HCEC 1CT (cell line): ENCODE results near the gene DCDC1.

ENCODE experiments used
- DNase-seq: peaks from one replicate; pipeline ENCODE4 v3.0.0-alpha.2; 2017

The DCDC1 gene

DNA sequence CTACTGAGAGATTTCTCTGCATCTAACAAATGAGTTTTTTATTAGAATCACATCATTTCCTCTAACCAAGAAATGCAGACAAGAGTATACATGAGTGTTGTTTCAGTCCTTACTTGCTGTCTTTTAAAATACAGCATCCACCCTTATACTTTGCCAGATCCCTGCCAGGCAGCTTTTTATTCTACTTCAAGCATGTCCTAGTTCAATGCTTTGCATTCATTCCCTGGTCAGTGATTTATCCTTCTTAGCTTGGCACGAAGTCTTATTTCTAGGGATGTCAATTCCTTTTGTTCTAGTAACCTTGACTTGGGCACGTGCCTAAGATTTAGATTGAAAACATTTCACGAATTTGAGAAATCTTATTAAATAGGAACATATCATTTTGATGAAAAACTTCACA is 476.2 kb downstream of the DCDC1 start:
- DNase-seq = no peak

DNA sequence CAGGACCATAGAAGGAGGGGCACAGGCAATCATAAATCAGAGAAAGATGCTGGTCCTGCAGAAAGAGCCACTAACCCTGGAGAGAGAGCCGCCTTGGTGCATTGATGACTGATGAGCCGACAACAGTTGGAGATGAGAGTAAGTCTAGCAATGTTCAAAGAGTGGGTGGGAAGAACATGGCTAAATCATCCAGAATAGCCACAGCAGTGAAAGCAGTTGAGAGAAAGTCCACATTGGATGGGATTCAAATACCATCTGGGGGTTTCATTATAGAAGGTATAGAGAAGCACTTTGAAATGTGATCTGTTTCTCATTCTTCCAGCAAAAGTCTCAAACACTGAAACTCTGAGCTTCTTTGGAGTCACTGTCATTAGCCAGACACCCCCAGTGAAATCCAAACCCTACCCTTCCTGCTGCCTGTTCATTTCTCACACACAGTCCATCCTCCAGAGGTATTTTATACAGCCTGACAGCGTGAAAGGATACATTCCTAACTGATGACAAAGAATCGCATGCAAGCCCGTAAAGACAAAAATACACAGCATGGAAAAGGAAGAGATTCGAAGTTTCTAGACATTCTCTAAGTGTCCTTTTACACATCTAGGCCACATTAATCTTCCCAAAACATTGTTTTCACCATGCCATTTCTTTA is 480.3 kb downstream of the DCDC1 start:
- DNase-seq = no peak

DNA sequence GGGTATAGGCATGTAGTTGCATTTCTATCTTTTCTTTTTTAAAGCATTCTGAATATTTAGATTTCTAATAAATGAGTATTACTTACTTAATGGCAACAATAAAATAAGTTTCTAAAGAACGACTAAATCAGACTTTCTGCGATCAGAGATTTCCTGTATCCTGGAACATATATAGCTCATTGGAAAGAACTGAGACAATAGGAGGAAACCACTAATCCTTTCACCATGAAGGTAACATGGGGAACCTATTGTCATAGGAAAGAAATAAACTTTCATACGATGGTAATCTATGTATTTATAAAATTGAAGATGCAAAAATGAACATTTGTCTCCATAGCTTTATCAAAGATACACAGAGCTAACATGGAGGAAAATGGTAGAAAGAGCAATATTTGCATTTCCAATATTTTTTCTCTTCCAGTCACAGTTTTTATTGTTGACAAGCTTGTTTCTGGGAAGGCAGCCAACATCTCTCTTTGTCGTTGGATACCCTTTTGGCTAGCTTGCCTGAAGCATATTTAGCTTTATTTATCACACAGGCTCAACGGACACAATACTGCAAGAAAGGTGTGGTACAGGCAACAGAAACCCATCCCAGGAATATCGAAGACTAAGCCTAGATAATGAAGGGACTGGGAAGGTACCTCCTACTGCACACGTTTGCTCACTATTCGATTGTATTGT is 490.1 kb downstream of the DCDC1 start:
- no peak for DNase-seq

DNA sequence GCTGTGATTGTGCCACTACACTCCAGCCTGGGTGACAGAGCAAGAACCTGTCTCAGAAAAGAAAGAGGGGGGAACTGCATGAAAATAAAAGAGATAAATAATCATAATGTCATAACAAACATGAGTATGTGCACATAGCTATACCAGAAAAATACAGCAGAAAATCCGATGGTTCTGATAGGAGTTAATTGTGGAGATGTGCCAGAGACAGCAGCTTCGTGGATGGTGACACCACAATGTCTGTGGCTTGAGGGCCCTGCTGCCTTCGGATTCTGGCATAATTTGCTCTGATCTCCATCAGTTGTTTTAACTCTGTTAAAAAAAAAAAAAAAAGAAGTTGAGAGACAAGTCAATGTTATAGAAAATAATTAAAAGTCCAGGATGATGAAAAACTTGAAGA is 491.1 kb downstream of the DCDC1 start:
- no peak for DNase-seq

DNA sequence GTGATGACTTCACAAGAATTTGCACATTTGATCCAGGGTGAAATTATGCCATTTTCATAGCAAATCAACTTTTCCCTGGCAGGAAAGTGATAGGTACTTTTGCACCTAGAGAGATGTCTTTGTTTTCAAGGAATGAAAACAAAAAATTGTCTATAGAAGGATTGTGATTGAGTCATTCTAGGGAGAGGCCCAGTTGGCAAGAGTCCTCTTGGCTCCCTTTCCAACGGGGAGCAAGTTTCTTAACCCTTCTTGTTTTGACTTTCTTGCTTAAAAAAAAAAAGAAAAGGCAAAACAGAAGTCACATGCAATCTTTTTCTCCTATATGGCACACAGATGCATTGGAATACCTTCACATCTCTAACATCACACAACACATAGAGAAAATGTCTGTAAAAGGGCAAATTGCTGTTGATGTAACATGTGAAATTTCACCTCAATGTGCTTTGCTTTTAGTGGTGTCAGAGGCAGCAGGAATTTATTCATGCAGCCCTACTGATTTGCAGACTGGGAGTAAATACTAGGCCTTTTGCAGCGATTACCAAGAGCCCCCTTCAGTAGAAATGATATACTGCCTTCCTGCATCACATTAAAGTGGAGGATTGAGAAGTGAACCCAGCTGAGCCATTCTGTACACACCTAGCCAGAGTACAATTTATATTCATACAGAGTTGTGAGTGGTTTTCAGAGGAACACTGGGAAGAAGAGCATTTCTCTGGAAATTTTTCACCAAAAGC is 492.7 kb downstream of the DCDC1 start:
- DNase-seq = no peak

DNA sequence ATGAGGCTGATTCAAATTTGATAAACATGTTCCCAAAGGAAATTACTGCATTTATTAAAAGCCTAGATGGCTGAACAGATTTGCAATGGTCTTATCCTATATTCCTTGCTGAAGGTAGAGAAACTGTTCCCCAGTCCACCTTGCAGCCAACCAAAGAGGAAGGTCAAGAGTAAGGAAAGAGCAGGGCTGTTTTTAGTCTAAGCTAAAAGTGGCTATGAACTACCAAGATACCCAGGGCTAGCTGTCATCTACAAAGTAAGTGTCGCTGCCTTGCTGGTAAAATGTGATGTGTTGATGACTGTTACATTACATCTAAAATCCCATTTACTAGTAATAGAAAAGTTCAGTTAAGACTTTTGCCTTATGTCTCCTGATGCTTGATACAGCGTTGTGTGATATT is 493.3 kb downstream of the DCDC1 start:
- no peak for DNase-seq

DNA sequence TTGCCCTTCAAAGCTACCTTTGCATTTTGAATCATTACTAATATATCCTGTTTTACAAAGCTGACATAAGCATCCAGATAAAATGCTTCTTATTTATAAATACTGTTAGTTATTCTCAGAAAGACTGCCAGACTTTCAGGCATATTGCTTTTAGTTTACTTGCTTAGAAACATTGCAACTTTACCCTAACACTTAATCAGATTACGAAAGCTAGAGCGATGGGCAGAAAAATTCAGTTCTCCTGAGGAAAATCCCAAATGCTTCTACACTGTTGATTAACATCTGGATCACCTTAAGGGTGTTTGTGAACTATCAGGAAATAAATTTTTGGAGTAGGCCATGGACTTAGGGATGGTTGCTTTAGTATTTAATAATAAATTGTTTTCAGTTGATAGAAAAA is 493.7 kb downstream of the DCDC1 start:
- DNase-seq = no peak

DNA sequence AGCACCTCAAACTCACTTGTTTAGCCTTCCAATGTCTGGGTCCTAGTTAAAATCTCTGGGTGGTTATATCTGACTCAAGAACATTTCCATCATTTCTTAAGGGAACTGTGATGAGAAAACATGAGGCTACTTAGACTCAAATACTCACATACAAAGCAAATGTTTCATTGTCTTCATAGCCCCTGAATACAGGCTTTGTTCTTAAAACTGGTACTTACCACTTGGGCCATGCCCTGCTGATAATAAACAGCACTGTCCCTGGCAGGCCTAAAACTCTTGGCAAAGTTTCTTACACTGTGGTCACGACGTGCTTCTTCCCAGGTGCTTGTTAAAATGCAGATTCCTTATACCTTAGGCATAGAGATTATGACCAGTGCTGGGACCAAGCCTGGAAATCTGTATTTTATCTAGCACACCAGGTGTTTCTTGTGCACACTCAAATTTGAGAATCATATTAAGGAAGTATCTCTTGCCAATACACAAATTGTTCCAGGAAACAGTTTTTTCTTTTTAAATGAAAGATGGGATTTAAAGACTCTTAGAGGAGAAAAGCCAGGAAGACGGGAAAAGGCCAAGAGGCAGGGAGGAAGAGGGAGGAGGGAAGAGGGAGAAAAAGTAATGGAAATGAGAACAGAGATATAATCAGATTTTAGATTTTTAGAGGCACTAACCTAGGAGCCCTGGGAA is 495.5 kb downstream of the DCDC1 start:
- DNase-seq = no peak

DNA sequence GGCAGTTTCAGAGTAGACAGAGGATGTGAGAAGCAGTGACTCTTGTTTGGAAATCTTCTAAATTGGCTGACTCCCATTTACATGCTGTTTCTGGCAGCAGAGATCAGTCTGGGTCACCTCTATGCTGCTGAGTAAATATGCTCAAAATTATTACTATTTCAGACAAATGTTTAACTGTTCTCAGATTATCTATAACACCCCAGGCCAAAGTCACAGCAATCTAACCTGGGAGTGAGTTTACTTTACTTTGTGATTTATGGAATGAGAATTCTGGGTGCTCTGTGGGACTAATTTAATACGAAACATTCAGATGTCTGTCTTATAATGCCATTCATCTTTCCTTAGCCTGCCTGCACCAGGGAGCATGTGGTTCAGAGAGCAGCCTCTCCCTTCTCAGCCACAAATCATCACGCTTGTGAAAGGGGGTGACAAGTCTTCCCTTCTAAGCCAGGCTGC is 500.9 kb downstream of the DCDC1 start:
- DNase-seq = no peak

DNA sequence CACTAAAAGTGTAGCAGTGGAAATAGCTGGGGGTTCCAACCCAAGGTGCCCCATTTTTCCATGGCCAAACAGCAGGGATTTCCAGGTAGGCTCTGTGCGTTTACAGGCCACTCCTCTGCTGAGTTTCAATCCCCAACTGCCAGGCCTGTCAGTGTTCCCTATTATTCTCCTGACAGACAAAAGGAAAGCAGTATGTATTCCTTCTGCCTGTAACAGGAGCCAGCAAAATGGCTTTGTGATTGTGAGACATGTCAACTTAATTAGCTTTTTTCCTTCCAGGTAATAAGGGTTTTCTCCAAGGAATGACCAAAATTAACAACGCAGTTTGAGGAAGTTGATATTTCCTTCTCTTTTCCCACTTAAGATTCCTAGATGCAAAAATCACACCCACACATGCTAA is 506.3 kb downstream of the DCDC1 start:
- no peak for DNase-seq

DNA sequence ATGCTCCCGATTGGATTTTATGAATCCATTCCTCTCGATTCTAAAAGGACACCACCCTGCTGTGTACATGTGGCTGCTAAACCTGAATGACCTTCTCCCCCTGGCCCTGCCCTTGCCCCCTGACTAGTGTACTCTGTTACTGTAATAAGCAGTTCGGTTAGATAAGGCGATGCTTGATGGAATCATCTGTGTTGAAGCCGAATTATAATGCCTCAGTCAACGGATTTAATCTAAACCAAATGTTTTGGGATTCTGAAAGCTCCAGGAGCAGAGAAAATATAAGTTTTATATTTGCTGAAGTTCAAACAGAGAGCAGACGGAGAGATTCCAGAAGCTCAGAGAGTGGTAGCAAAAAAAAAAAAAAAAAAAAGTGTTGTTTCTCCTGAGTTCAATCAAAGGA is 508.0 kb downstream of the DCDC1 start:
- DNase-seq = no peak

DNA sequence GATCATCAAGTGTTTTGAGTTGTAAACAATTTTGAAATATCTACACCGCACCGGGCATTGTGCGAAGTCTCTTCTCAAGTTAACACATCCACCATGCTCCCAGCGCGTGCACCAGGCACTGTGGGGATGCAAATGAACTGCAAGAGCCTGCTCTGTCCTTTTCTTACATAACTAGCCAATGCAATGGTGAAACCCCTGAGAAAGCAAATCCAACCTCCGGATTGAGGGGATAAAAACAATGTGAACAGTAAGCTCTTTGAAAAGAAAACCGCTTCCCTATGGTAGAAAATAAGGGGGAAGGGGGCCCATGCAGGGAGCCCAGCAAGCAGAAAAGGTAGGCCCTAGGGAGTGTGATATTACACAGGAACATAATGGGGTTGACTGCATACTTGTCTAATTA is 508.5 kb downstream of the DCDC1 start:
- no peak for DNase-seq

DNA sequence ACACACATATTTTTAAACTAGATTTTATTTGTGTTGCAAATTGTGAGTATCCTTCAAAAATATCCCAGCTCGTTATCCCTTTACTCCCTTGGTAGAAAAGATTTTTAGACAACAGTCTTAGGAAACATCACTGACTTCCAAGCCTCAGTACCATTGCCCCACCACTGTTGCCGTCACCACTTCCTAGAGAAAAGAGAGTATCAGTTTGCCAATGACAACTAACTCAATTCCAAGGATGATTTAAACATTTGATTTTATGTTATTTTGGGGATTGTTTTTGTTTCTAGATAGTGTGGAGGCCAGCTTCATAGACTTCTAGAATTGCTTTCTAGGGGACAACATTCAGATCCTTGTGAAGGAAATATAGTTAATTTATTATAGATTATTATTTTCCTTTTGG is 509.4 kb downstream of the DCDC1 start:
- no peak for DNase-seq

DNA sequence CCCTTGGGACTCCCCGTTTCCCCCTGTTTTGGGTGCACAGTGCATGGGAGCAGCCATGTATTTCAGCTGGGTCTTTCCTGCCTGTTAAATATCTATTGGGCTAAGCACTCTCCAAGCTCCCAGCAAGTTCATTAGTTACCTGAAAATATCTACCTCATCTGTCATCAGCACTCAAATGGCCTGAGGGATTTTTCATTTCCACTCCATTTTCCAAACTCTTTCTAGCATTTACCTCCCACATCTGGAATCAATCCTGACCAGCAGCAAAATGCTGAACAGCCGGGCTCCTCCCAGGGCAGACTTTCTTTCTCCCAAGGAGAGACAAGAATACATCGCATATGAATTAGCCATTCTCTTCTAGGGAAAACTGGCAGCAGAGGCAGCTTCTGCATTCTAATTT is 509.9 kb downstream of the DCDC1 start:
- DNase-seq = no peak

DNA sequence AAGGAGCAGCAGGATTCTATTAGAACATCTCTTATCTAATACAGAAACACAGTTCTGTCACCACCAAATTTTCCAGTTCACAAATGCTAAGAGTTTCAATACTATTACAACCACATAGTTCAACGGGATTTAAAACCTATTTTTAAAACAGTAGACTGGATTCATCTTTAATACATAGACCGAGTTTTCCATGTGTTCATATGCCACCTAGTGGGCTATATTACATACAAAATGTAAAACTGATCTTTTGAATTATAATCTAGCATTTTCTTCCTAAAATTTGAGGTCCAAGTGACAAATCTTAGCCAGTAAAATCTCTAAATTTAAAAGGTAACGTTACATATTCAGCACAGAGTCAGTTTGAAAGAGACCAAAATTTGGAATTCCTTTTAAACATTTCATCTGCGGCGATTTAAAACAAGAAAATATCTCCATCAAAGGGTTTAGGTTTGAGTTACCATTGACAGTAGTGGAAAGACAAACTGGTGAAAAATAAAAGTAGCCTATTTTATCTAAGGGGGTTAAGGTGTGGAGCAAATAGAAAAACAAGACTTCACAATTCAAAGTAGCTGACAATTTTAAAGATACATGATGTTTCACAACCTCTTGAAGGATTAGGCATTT is 514.0 kb downstream of the DCDC1 start:
- DNase-seq = no peak

DNA sequence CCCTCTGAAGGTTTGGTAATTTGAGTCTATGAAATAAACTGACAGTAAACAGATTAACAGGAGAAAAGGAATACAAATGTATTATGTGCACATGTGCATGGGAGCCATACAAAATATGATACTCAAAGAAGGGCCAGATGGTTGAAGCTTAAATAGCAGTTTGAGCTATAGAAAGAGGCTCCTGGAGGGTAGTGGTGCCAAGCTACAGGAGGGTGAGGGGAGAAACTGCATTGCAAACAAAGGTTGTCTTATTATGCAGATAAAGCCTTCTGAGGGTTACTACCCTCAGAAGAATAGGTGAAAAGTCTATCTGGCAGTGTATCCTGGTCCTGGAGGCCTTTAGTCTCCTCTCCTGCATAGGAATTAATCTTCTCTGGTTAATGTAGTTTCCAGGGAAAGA is 516.1 kb downstream of the DCDC1 start:
- DNase-seq = no peak

DNA sequence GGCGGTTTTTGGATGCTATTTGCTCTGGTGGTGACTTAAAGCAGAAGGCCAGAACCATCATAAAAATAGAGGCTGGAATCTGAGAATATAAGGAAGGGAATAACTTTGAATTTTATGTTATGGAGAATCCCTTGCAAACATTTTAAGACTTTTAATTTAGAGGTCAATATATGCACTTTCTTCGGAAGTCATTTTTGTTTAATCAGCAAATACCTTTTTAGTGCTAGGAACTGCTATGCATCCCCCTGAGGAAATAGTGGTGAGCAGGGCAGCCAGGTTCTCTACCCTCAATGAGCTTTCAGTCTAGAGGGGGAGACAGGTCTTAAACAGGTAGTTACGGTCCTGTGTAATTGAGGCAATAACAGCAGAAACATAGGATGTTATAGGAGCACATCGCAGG is 516.9 kb downstream of the DCDC1 start:
- DNase-seq = no peak

DNA sequence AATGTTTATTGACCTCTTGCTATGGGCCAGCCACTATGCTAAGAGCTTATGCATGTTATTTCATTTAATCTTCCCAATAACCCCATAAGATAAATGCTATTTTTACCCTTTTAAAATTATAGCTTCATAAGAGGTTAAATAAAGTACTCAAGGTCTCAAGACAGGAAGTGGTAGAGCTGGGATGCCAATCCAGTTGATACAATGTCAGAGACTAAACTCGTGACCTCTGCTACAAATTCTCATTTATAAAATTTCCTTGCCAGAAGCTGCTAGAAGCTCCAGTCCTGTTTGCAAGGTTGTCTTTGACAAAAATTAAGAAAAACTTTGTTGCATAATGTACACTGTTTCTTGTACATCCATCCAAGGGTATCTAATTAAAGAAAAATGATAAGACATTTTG is 517.4 kb downstream of the DCDC1 start:
- no peak for DNase-seq

DNA sequence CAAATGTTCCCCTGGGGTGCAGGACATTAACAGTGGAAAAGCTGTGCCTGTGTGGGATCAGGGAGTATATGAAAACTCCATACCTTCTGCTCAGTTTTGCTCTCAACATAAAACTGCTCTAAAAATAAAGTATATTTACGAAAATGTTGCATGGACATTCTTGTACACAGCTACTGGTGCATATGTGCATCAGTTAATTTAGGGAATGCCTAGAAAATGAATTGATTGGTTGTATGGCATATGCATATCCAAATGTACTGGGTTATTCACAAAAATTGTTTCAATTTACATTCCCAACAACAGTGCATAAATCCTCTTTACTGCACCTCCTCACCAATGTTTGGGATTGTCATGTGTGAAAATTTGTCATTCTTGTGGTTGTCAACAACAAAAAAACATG is 532.3 kb downstream of the DCDC1 start:
- no peak for DNase-seq

DNA sequence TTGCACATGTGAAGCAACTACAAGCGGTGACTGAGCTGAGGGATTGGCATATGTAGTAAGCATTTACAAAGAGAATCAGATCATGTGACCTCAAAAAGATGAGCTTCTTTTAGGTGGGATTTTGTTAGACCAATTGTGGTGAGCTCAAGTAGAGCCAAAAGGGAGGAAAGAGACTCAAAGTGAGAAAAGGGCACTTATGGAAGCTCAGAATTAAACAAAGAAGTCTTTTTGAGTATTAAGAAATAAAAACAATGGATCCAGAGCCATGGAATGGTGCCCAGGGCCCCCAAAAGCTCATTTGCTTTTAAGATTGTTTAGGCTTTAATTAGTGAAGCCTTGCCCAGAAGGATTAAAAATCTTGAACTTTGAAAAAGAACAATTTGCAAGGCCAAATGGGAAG is 536.7 kb downstream of the DCDC1 start:
- DNase-seq = no peak

DNA sequence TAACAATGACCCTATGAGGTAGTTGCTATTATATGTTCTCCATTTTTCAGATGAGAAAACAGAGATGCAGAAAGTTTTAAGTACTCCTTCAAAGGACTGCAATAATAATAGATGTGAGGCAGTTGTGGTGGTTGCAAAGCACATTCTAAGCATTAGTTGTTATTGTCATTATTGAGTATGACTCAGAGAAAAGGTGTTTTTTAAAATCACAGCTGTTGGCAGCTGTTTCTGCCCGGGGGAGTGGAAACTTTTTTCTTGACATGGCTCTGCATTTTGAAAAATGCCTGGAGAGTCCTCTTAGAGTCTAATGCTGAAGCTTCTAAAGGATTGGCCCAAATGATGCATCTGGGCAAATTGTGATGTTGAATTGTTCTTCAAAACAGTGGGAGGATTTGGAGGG is 538.9 kb downstream of the DCDC1 start:
- no peak for DNase-seq

DNA sequence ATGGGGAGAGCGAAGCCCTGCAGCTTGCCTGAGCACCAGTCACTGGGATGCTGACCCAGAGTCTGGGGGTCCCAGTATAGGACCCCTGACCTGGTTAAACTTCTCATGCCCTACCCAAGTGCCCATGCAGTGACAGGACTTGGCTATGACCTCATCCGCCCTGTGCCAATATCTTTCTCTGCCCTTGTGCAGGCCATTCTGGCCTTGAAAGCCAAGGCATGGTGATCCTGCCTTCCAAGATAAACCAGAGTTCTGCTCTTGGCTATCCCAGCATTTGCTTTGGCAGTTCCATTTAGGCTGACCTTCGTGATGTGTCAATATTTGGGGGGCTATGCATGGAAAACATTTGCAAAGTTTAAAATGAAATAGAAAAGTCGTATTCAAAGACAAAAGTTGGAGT is 542.6 kb downstream of the DCDC1 start:
- DNase-seq = no peak

DNA sequence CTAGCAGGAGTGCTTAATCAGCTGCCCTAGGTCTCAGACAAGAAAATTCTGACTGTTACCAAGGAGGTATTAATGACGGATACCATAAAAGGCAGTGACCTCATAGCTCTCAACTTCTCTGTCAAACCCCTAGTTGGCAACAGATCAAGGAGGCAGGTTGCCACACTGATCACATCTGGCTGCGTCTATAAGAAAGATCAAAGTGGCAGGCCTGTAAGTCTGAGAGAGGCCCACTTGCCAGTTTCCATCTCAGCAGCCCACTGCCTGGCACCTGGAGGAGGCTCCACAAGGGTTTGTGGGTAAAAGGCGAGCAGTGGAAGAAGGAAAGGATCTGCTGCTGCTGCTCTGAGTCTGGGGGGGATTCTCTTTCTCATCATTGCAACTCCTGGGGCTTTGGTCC is 543.8 kb downstream of the DCDC1 start:
- DNase-seq = no peak
